ENCODE measurements around the gene NRP2. TPM values are rescaled to one million over a fixed set of nuclear protein-coding genes. Genes with fewer than 3 reads are reported as not detected.

NRP2 gene
- polyA plus RNA-seq, 2 donors = 6.9 to 11.1 TPM

DNA sequence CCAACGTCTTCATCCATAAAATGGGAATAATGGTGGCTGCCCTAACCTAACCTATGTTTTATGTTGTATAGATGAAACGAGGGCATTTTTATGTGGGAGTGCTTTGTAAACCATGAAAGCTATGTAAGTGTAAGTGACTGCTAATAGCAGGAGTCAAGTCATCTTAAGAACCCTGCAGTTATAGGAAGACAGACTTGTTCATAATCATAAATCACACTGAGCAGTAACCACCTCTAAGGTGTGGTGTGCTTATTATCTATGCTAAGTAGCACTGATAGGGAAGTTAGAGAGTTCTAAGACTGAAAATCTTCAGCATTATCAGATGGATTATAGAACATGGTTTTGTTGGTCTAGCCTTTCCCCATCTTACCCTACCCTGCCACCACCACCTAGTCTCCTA is 24.2 kb upstream of the NRP2 start:
- Histone ChIP-seq H3K4me3 (ENCODE audit: low read depth in 1 of 2, low read length in 2 of 2) (no peak overlapping the region), H3K36me3 (ENCODE audit: control insufficient read depth in 2 of 2, insufficient read depth in 2 of 2, low read length in 1 of 2) (no peaks in the 10 kb centered on the region), H3K27ac (ENCODE audit: low read depth in 2 of 2, low read length in 1 of 2) (no peak overlapping the region), H3K9me3 (ENCODE audit: control insufficient read depth in 2 of 2, insufficient read depth in 1 of 2, low read depth in 1 of 2, low read length in 1 of 2) (no peaks in the 10 kb centered on the region), H3K27me3 (ENCODE audit: control insufficient read depth in 1 of 2, insufficient read depth in 2 of 2, low read length in 2 of 2) (peaks cover 0 to 3% of the 10 kb centered on the region in 2 donors), H3K4me1 (ENCODE audit: control insufficient read depth in 2 of 2, insufficient read depth in 2 of 2, low read length in 1 of 2) (peaks cover 2 to 3% of the 10 kb centered on the region in 2 donors)
- 70 to 84% methylated on average over 2 of the region's 2 CpGs for WGBS, 2 donors

DNA sequence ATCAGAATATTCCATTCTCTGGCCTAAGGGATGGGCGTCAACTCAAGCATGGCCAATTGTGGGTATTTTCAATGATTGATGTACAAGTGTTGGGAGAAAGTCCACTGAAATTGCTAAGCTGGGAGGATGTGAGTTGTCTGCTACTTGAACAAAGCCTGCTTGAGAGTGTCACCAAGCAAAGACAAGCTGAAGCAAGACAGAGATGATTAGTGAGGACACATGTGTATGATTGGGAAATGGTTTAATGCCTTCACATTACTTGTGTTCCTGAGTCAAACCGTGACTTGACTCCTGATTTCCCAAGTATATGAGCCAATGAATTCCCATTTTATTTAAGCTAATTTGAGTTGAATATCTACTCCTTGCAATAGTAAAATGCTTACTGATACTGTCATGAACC is 23.7 kb upstream of the NRP2 start:
- Histone ChIP-seq H3K4me3 (ENCODE audit: low read depth in 1 of 2, low read length in 2 of 2) (no peak overlapping the region), H3K9me3 (ENCODE audit: control insufficient read depth in 2 of 2, insufficient read depth in 1 of 2, low read depth in 1 of 2, low read length in 1 of 2) (no peaks in the 10 kb centered on the region), H3K36me3 (ENCODE audit: control insufficient read depth in 2 of 2, insufficient read depth in 2 of 2, low read length in 1 of 2) (no peaks in the 10 kb centered on the region), H3K27ac (ENCODE audit: low read depth in 2 of 2, low read length in 1 of 2) (no peak overlapping the region), H3K27me3 (ENCODE audit: control insufficient read depth in 1 of 2, insufficient read depth in 2 of 2, low read length in 2 of 2) (no peaks in the 10 kb centered on the region), H3K4me1 (ENCODE audit: control insufficient read depth in 2 of 2, insufficient read depth in 2 of 2, low read length in 1 of 2) (peaks cover 2 to 3% of the 10 kb centered on the region in 2 donors)
- WGBS, 2 donors = 82 to 84% methylated on average over 2 of the region's 2 CpGs

DNA sequence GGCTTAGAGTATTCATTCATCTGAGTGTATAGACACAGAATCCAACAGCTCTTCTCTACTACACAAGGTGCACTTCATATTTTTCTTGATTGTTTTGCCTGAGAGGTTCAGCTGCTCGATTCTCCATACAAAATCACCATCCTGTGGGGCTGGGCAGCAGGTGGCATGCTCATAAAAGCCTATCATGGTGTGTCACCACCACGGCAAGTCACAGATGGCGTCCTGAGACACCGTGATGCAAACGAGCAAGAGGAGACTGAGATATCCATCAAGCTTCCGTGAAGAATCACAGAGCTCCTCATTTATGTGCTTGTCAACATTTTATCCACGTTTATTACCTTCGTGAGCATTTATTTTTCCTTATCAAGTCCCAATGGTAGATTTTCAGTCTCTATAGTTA is 22.4 kb upstream of the NRP2 start:
- Histone ChIP-seq H3K27me3 (ENCODE audit: control insufficient read depth in 1 of 2, insufficient read depth in 2 of 2, low read length in 2 of 2) (no peaks in the 10 kb centered on the region), H3K4me1 (ENCODE audit: control insufficient read depth in 2 of 2, insufficient read depth in 2 of 2, low read length in 1 of 2) (peaks cover 2 to 3% of the 10 kb centered on the region in 2 donors), H3K36me3 (ENCODE audit: control insufficient read depth in 2 of 2, insufficient read depth in 2 of 2, low read length in 1 of 2) (no peaks in the 10 kb centered on the region), H3K27ac (ENCODE audit: low read depth in 2 of 2, low read length in 1 of 2) (no peak overlapping the region), H3K4me3 (ENCODE audit: low read depth in 1 of 2, low read length in 2 of 2) (no peak overlapping the region), H3K9me3 (ENCODE audit: control insufficient read depth in 2 of 2, insufficient read depth in 1 of 2, low read depth in 1 of 2, low read length in 1 of 2) (no peaks in the 10 kb centered on the region)
- WGBS, 2 donors = 76% methylated on average over 8 of the region's 8 CpGs

DNA sequence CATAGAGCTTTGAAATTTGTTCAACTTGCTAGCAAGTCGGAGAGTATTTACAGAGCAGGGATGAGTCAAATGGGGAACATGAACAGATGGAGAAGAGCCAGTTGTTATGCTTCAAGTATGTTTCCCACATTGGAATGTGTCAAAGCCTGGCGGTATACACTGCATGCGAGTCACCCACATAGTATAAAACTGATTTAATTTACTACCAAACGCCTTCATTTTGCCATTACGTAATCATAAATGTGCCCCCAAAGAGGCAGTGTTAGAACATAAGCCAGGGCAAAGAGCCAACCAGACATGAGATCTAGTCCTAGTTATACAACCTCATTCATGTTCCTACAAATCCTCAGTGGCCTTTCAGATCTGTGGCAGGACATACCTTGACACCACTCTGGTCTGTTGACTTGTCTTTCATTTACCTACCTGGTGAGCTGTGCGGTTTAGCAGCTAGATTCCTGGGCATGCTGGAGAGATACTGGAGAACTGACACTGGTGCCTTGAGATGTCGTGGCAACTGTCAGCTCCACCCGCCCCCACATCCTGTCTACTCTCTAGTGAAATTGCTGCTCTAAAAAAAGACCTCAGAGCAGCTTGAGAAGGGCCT is 21.7 kb upstream of the NRP2 start:
- 18 to 38% methylated on average over 8 of the region's 8 CpGs for WGBS, 2 donors
- peaks cover 2 to 3% of the 10 kb centered on the region in 2 donors for H3K4me1 ChIP-seq (ENCODE audit: control insufficient read depth in 2 of 2, insufficient read depth in 2 of 2, low read length in 1 of 2)
- no peaks in the 10 kb centered on the region for H3K9me3 ChIP-seq (ENCODE audit: control insufficient read depth in 2 of 2, insufficient read depth in 1 of 2, low read depth in 1 of 2, low read length in 1 of 2)
- H3K4me3 ChIP-seq (ENCODE audit: low read depth in 1 of 2, low read length in 2 of 2) = no peak overlapping the region
- H3K36me3 ChIP-seq (ENCODE audit: control insufficient read depth in 2 of 2, insufficient read depth in 2 of 2, low read length in 1 of 2) = no peaks in the 10 kb centered on the region
- H3K27ac ChIP-seq (ENCODE audit: low read depth in 2 of 2, low read length in 1 of 2) = peak overlapping the region in 1 of 2 donors; percentile 51
- H3K27me3 ChIP-seq (ENCODE audit: control insufficient read depth in 1 of 2, insufficient read depth in 2 of 2, low read length in 2 of 2) = no peaks in the 10 kb centered on the region

DNA sequence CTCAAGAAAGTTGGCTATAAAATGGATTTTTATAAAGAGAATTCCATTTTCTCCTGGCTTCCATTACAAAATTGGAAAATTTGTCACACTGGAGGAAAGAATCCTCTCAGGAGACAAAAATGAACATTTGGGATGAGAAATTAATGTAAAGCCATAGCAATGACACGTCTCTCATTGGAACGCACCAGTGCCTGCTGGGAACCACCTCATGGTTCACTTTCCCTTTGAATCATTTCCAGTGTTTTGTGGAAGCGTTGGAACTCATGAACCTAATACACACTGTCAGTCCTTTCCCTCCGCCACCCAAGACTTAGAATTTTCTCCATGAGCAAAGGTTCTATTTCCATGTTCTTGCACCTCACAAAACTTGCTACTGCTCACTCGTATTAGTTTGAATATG is 21.0 kb upstream of the NRP2 start:
- Histone ChIP-seq H3K9me3 (ENCODE audit: control insufficient read depth in 2 of 2, insufficient read depth in 1 of 2, low read depth in 1 of 2, low read length in 1 of 2) (no peaks in the 10 kb centered on the region), H3K4me1 (ENCODE audit: control insufficient read depth in 2 of 2, insufficient read depth in 2 of 2, low read length in 1 of 2) (peaks cover 2 to 3% of the 10 kb centered on the region in 2 donors), H3K36me3 (ENCODE audit: control insufficient read depth in 2 of 2, insufficient read depth in 2 of 2, low read length in 1 of 2) (no peaks in the 10 kb centered on the region), H3K27ac (ENCODE audit: low read depth in 2 of 2, low read length in 1 of 2) (no peak overlapping the region), H3K27me3 (ENCODE audit: control insufficient read depth in 1 of 2, insufficient read depth in 2 of 2, low read length in 2 of 2) (no peaks in the 10 kb centered on the region), H3K4me3 (ENCODE audit: low read depth in 1 of 2, low read length in 2 of 2) (no peak overlapping the region)
- 91% methylated on average over 5 of the region's 5 CpGs for WGBS, 2 donors

DNA sequence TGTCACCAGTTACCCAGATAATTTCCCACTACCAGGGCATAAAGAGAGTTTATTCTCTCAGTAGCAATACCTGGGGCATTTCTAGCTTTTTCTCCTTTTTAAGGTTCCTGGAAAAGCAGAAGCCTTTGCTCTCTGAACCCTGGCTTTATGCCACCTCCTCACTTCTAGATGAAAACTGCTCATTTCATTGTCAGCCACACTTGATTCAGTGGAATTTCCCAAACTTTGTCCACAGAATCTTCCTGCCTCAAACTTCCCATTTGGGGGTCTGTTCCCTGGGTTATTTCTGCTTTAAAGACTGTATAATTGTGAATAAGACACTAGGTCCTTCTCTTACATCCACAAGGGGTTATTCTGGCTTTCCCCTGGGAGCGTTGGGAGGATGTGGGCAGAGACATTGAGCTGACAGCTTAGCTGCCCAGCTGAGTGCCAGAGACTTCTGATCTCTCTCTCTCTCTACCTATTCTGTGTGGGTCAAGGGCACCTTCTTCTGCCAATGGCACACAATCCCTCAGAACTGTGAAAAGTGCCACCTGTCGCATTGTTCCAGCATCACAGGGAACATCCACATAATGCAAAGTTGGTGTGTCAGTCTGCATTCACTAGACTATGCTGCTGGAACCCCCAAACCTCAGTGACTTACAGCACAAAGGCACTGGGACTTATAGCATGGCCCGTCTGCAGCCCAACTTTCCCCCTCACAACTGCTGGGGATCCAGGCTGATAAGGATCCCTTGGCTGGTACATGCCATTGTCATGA is 19.9 kb upstream of the NRP2 start:
- Histone ChIP-seq H3K4me1 (ENCODE audit: control insufficient read depth in 2 of 2, insufficient read depth in 2 of 2, low read length in 1 of 2) (peaks cover 2 to 3% of the 10 kb centered on the region in 2 donors), H3K4me3 (ENCODE audit: low read depth in 1 of 2, low read length in 2 of 2) (no peak overlapping the region), H3K36me3 (ENCODE audit: control insufficient read depth in 2 of 2, insufficient read depth in 2 of 2, low read length in 1 of 2) (no peaks in the 10 kb centered on the region), H3K27ac (ENCODE audit: low read depth in 2 of 2, low read length in 1 of 2) (no peak overlapping the region), H3K9me3 (ENCODE audit: control insufficient read depth in 2 of 2, insufficient read depth in 1 of 2, low read depth in 1 of 2, low read length in 1 of 2) (no peaks in the 10 kb centered on the region), H3K27me3 (ENCODE audit: control insufficient read depth in 1 of 2, insufficient read depth in 2 of 2, low read length in 2 of 2) (no peaks in the 10 kb centered on the region)
- 89 to 92% methylated on average over 3 of the region's 3 CpGs for WGBS, 2 donors

DNA sequence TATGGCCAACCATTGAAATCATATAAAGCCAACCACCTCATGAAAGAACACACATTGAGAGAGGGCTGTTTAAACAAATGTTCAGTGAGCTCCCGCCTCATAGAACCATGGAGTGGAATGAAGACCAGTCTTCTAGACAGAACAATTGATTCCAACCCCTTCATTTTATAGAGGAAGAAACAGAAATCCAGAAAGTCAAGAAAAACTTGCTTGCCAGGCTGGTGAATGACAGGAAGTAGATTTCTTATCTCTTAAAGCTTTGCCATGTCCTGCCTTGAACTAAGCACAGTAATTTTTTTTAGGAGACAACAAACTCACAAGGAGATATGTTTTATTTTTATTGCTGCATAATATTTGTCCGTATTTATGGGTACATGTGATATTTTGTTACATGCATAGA is 16.5 kb upstream of the NRP2 start:
- WGBS, 2 donors = 80 to 91% methylated on average over 2 of the region's 2 CpGs
- H3K27me3 ChIP-seq (ENCODE audit: control insufficient read depth in 1 of 2, insufficient read depth in 2 of 2, low read length in 2 of 2) = no peaks in the 10 kb centered on the region
- no peak overlapping the region for H3K27ac ChIP-seq (ENCODE audit: low read depth in 2 of 2, low read length in 1 of 2)
- H3K36me3 ChIP-seq (ENCODE audit: control insufficient read depth in 2 of 2, insufficient read depth in 2 of 2, low read length in 1 of 2) = no peaks in the 10 kb centered on the region
- no peak overlapping the region for H3K4me3 ChIP-seq (ENCODE audit: low read depth in 1 of 2, low read length in 2 of 2)
- H3K9me3 ChIP-seq (ENCODE audit: control insufficient read depth in 2 of 2, insufficient read depth in 1 of 2, low read depth in 1 of 2, low read length in 1 of 2) = no peaks in the 10 kb centered on the region
- peaks cover under 1 to 1% of the 10 kb centered on the region in 2 donors for H3K4me1 ChIP-seq (ENCODE audit: control insufficient read depth in 2 of 2, insufficient read depth in 2 of 2, low read length in 1 of 2)

DNA sequence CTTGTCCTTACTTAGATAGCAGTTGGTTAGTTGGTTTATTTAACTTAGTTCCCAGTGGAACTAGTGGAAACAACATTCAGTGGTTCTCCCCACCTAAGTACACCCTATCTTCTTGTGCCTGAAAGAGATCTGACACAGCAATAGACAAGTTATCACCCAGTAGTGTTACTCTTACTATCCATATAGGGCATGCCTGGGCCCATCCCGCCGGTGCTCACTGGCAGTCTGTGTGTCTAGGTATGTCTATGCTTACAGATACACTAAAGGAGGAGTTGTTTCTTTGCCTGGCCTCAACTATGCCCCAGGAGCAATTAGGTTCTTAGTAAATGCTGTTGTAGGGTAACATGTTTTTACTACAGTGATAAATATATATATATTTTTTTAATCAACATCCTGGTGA is 12.0 kb upstream of the NRP2 start:
- no peaks in the 10 kb centered on the region for H3K9me3 ChIP-seq (ENCODE audit: control insufficient read depth in 2 of 2, insufficient read depth in 1 of 2, low read depth in 1 of 2, low read length in 1 of 2)
- 55% methylated on average over 2 of the region's 2 CpGs for WGBS, 2 donors
- no peak overlapping the region for H3K4me3 ChIP-seq (ENCODE audit: low read depth in 1 of 2, low read length in 2 of 2)
- no peaks in the 10 kb centered on the region for H3K4me1 ChIP-seq (ENCODE audit: control insufficient read depth in 2 of 2, insufficient read depth in 2 of 2, low read length in 1 of 2)
- H3K27ac ChIP-seq (ENCODE audit: low read depth in 2 of 2, low read length in 1 of 2) = no peak overlapping the region
- no peaks in the 10 kb centered on the region for H3K36me3 ChIP-seq (ENCODE audit: control insufficient read depth in 2 of 2, insufficient read depth in 2 of 2, low read length in 1 of 2)
- H3K27me3 ChIP-seq (ENCODE audit: control insufficient read depth in 1 of 2, insufficient read depth in 2 of 2, low read length in 2 of 2) = no peaks in the 10 kb centered on the region

DNA sequence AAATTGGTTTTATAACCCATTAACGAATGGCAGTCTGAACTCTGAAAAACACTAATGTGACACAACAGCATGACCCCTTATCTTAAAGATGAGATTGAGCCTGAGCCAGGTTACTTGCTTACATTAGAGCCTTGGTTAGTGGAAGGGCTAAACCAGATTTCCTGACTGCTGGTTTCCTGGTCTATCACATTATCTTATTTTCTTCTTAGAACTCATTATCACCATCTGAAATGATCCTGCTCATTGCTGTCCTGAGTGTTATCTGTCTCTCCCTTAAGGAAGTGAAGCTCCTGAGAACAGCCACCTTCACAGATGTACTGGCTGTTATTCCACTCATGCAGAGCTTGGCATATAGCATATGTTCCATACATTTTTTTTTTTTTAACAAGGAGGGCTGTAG is 9.0 kb upstream of the NRP2 start:
- no peaks in the 10 kb centered on the region for H3K9me3 ChIP-seq (ENCODE audit: control insufficient read depth in 2 of 2, insufficient read depth in 1 of 2, low read depth in 1 of 2, low read length in 1 of 2)
- H3K36me3 ChIP-seq (ENCODE audit: control insufficient read depth in 2 of 2, insufficient read depth in 2 of 2, low read length in 1 of 2) = no peaks in the 10 kb centered on the region
- no peak overlapping the region for H3K4me3 ChIP-seq (ENCODE audit: low read depth in 1 of 2, low read length in 2 of 2)
- 83% methylated on average over 1 of the region's 1 CpG for WGBS, 2 donors
- H3K27me3 ChIP-seq (ENCODE audit: control insufficient read depth in 1 of 2, insufficient read depth in 2 of 2, low read length in 2 of 2) = no peaks in the 10 kb centered on the region
- H3K27ac ChIP-seq (ENCODE audit: low read depth in 2 of 2, low read length in 1 of 2) = no peak overlapping the region
- H3K4me1 ChIP-seq (ENCODE audit: control insufficient read depth in 2 of 2, insufficient read depth in 2 of 2, low read length in 1 of 2) = no peaks in the 10 kb centered on the region

All from esophagus (tissue), 2 donors.